Esophagus muscularis mucosa (tissue), 4 donors: ENCODE measurements around the gene DOCK4. TPM values are rescaled to one million over a fixed set of nuclear protein-coding genes. Genes with fewer than 3 reads are reported as not detected.

Source experiments
- DNase-seq: peaks from one replicate; pipeline ENCODE4 v3.0.0-alpha.2; 2017; ENCODE audit errors: extremely low spot score
- H3K27ac ChIP-seq, 4 donors: fragments of 200-600 bp; sonication (generic); replicated peaks in 1 of 4; 1 replicate in 3 of 4; 2 replicates in 1 of 4; pipeline ENCODE4 v1.5.1; 2016 to 2019; ENCODE audit warnings: mild to moderate bottlenecking in 1 of 4
- H3K27me3 ChIP-seq, 4 donors: fragments of 200-600 bp; sonication (generic); one replicate each; pipeline versions ENCODE4 v1.5.1 to v1.6.0; 2016 to 2019
- H3K36me3 ChIP-seq, 4 donors: fragments of 200-600 bp; sonication (generic); one replicate each; pipeline ENCODE4 v1.5.1; 2016 to 2019
- H3K4me1 ChIP-seq, 4 donors: fragments of 200-600 bp; sonication (generic); one replicate each; pipeline ENCODE4 v1.5.1; 2016 to 2019
- H3K4me3 ChIP-seq, 4 donors: fragments of 200-600 bp; sonication (generic); 1 replicate in 2 of 4; 2 replicates in 2 of 4; pipeline ENCODE4 v1.5.1; 2016 to 2019; ENCODE audit warnings: mild to moderate bottlenecking in 4 of 4, moderate library complexity in 1 of 4
- H3K9me3 ChIP-seq, 4 donors: fragments of 200-600 bp; sonication (generic); 1 replicate in 3 of 4; 2 replicates in 1 of 4; pipeline ENCODE4 v1.5.1; 2016 to 2019
- EP300 ChIP-seq: sonication (generic); formaldehyde crosslinking; IDR thresholded peaks from one replicate; pipeline ENCODE4 v1.6.1; 2017; ENCODE audit warnings: antibody characterized with exemption
- POLR2A ChIP-seq: fragments of 450-650 bp; IDR thresholded peaks from one replicate; pipeline ENCODE4 v1.6.1; 2017; ENCODE audit warnings: antibody characterized with exemption, moderate library complexity, mild to moderate bottlenecking, low read depth
- POLR2AphosphoS5 ChIP-seq, 2 donors: sonication (generic); formaldehyde crosslinking; IDR thresholded peaks; one replicate each; pipeline ENCODE4 v1.6.1; 2017; ENCODE audit warnings: antibody characterized with exemption in 2 of 2
- WGBS: methylation state at CpG from one replicate; pipeline ENCODE4 v1.1.5; 2018; 5-methylcytosine and 5-hydroxymethylcytosine counted together
- intact Hi-C: fragments of 100-400 bp; cut with DNase I; formaldehyde crosslinking; loops from one replicate; pipeline ENCODE4 v1.15.1; 2023
- total RNA-seq, 4 donors: library from RNA; depleted of rRNA; stranded (reverse); fragments of >200 nt; gene quantifications; one replicate each; pipeline versions ENCODE4 v1.1.0 to v1.2.1, GENCODE V29; 2016
- TF ChIP-seq, protein P1 (sequence below), 3 experiments: fragments of 200-600 bp in 2 of 3; fragments of 450-650 bp in 1 of 3; sonication (generic) in 2 of 3; IDR thresholded peaks; one replicate each; pipeline ENCODE4 v1.5.1; 2017 to 2019; ENCODE audit warnings: antibody characterized with exemption in 3 of 3, mild to moderate bottlenecking in 2 of 3, moderate library complexity in 1 of 3

The DOCK4 gene
- total RNA-seq, 4 donors from 2014 or later, result 14.0 to 25.3 (median 18.8) TPM

DNA sequence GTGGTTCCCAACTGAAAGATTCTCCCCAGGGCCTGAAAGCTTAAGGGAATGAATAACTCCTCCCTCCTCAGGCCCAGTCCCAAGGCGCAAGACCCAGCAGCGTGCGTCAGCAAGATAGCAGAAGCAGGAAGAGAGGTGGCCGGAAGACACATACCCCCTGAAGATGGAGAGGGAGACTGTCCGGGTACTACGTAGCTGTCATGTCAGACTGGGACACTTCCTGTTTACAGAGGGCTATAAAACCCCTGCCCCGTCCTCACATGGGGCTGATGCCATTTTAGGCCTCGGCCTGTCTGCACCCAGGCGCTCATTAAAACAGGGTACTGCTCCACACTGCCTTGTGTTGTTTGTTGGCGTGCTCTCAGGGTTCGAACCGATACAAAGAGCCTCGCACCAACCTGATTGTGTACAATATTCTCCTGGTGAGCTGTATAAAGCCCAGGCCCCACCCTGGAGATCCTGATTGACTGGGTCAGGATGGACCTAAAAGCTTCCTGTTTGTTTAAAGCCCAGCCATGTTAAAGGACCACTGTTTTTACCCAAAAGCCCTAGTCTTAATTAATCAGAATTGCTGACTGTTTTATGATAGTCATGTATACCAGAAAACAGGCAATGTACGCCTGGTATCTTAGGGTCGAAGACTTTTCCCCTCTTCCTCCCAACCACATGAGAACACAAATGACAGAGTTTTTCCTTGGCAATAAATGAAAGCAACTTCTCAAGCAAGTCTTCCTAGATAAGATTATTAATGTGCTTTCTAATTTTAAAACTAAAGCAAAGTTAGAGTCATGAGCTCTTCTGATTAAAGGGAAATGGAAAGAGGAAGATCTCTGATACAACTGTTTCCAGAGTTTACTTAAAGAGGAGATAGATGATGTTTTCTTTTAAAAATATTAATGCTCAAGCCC is 251.5 kb downstream of the DOCK4 start:
- intact Hi-C loops, result loop anchor here (10.0 kb wide), 1 partner anchor 460 kb away; no protein-coding TSS in a partner anchor
- Histone ChIP-seq H3K4me1 (peaks cover 0 to 20% (median 13%) of the 10 kb centered on the region in 4 donors), H3K27me3 (no peaks in the 10 kb centered on the region), H3K27ac (peak overlapping the region in 1 of 4 donors; percentile 11), H3K9me3 (no peaks in the 10 kb centered on the region), H3K4me3 (no peak overlapping the region), H3K36me3 (no peaks in the 10 kb centered on the region)
- no peak for TF ChIP-seq EP300
- no peak for TF ChIP-seq POLR2A
- TF ChIP-seq POLR2AphosphoS5 (IDR thresholded peaks at IDR 0.05), result no peak
- TF ChIP-seq, protein P1, sequence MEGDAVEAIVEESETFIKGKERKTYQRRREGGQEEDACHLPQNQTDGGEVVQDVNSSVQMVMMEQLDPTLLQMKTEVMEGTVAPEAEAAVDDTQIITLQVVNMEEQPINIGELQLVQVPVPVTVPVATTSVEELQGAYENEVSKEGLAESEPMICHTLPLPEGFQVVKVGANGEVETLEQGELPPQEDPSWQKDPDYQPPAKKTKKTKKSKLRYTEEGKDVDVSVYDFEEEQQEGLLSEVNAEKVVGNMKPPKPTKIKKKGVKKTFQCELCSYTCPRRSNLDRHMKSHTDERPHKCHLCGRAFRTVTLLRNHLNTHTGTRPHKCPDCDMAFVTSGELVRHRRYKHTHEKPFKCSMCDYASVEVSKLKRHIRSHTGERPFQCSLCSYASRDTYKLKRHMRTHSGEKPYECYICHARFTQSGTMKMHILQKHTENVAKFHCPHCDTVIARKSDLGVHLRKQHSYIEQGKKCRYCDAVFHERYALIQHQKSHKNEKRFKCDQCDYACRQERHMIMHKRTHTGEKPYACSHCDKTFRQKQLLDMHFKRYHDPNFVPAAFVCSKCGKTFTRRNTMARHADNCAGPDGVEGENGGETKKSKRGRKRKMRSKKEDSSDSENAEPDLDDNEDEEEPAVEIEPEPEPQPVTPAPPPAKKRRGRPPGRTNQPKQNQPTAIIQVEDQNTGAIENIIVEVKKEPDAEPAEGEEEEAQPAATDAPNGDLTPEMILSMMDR (IDR thresholded peaks at IDR 0.05), result no peak
- 87% methylated on average over 12 of the region's 15 CpGs for WGBS
- DNase-seq, result no peak

DNA sequence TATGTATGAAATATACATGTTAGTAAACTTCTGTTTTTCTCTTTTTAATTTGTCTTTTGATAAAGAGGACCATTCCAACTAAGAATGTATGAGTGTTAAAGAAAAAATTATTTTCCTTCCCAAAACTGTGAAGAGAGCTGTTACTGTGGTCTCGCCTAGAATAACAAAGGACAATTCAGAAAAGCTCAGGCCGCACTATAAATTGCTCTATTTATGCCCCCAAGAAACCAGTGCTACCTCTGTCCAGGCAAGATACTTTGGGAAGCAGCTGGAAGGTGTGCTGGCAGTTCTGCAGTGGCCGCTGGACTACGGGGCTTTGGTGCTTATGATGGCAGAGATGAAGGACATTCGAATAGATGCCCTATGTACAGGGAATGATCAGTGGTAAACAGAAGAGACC is 252.1 kb downstream of the DOCK4 start:
- Histone ChIP-seq H3K9me3 (no peaks in the 10 kb centered on the region), H3K4me1 (peaks cover 0 to 20% (median 13%) of the 10 kb centered on the region in 4 donors), H3K27ac (no peak overlapping the region), H3K27me3 (no peaks in the 10 kb centered on the region), H3K36me3 (no peaks in the 10 kb centered on the region), H3K4me3 (no peak overlapping the region)
- TF ChIP-seq, protein P1 (IDR thresholded peaks at IDR 0.05), result no peak
- TF ChIP-seq POLR2A (no peak), POLR2AphosphoS5 (IDR thresholded peaks at IDR 0.05) (no peak), EP300 (no peak)
- intact Hi-C loops, result loop anchor here (10.0 kb wide), 1 partner anchor 461 kb away; no protein-coding TSS in a partner anchor
- DNase-seq, result no peak
- 95% methylated on average over 5 of the region's 5 CpGs for WGBS

DNA sequence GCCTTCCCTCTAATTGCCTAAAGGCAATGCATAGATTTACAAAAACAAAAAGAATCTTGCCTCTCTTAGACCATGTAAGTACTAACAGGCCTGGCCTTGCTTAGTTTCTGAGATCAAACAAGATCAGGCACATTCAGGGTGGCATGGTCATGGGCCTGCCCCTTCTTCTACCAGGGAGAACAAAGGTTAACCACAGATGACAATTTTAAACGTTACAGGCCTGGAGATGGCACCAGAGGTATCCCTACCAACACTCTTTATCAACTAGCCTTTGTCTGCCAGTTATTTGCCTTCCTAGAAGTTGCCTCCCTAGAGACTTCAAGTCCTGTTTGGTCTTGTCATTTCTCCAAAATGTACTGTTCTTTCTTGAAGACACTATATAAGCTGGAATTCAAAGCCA is 252.6 kb downstream of the DOCK4 start:
- no peaks in the 10 kb centered on the region for H3K36me3 ChIP-seq
- DNase-seq, result no peak
- no peaks in the 10 kb centered on the region for H3K9me3 ChIP-seq
- no peaks in the 10 kb centered on the region for H3K27me3 ChIP-seq
- intact Hi-C loops, result loop anchor here (10.0 kb wide), 1 partner anchor 461 kb away; no protein-coding TSS in a partner anchor
- peaks cover 0 to 20% (median 13%) of the 10 kb centered on the region in 4 donors for H3K4me1 ChIP-seq
- TF ChIP-seq EP300, result no peak
- no peak for TF ChIP-seq POLR2AphosphoS5 (IDR thresholded peaks at IDR 0.05)
- TF ChIP-seq, protein P1 (IDR thresholded peaks at IDR 0.05), result no peak
- 20% methylated on average over 1 of the region's 1 CpG for WGBS
- H3K27ac ChIP-seq, result no peak overlapping the region
- H3K4me3 ChIP-seq, result no peak overlapping the region

DNA sequence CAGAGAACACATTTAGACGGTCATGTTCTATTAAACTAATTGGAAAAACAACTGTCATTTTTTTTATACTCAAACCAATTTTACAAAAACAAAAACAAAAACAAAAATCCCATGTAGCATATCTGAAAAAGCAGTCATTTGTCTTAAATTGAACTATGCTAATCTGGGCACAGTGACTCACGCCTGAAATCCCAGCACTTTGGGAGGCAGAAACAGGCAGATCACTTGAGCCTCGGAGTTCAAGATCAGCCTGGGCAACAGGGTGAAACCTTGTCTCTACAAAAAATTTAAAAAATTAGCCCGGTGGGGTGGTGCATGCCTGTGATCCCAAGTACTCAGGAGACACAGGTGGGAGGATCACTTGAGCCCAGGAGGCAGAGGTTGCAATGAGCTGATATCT is 253.4 kb downstream of the DOCK4 start:
- no peak overlapping the region for H3K27ac ChIP-seq
- no peak for DNase-seq
- 83% methylated on average over 4 of the region's 4 CpGs for WGBS
- H3K4me3 ChIP-seq, result no peak overlapping the region
- H3K4me1 ChIP-seq, result peaks cover 0 to 20% (median 9%) of the 10 kb centered on the region in 4 donors
- H3K36me3 ChIP-seq, result no peaks in the 10 kb centered on the region
- no peaks in the 10 kb centered on the region for H3K27me3 ChIP-seq
- no peaks in the 10 kb centered on the region for H3K9me3 ChIP-seq
- no peak for TF ChIP-seq EP300
- intact Hi-C loops, result loop anchor here (10.0 kb wide), 1 partner anchor 462 kb away; no protein-coding TSS in a partner anchor

DNA sequence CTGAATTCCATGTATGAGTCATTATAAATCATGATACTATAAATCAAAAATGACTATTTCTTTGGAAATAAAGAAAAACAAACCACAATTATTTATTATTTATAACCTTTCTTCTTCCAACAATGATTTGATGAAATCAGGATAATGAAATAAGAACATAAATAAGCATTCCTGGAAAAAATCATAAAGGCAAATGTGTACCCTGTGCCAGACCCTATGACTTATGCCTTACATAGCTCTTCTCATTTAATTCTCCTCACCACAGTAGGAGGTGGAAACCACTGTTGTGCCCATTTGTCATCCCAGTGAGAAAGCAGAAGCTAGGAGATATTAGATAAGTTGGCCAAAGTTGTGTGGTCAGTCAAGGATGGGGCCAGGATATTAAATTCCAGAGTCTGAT is 255.1 kb downstream of the DOCK4 start:
- Histone ChIP-seq H3K27me3 (no peaks in the 10 kb centered on the region), H3K4me1 (peaks cover 0 to 20% (median 6%) of the 10 kb centered on the region in 4 donors), H3K9me3 (no peaks in the 10 kb centered on the region), H3K36me3 (no peaks in the 10 kb centered on the region), H3K4me3 (no peak overlapping the region), H3K27ac (no peak overlapping the region)
- DNase-seq, result no peak
- no peak for TF ChIP-seq POLR2AphosphoS5 (IDR thresholded peaks at IDR 0.05)
- TF ChIP-seq, protein P1 (IDR thresholded peaks at IDR 0.05), result no peak
- no peak for TF ChIP-seq POLR2A
- no peak for TF ChIP-seq EP300
- intact Hi-C loops, result loop anchor here (10.0 kb wide), 1 partner anchor 464 kb away; no protein-coding TSS in a partner anchor
